Measurements from ENCODE around the gene BTBD1.
"Not testable (repeated sequence)": the region's sequence is repeated elsewhere in the genome, so short reads cannot be mapped to it uniquely, and the experiment has no call there.

Gene BTBD1

GRCh38 chr15:83057696-83058376 lies 9.2 kb downstream of the BTBD1 start:
- DNase-seq (ENCODE audit: low spot score), result no peak

- DNase-seq (ENCODE audit: low spot score), result no peak
Observed at GRCh38 chr15:83057002-83057401, 10.1 kb downstream of the BTBD1 start.

GRCh38 chr15:83053151-83053550 lies 13.9 kb downstream of the BTBD1 start:
- DNase-seq (ENCODE audit: low spot score), result no peak

- no peak for DNase-seq (ENCODE audit: low spot score)
Observed at GRCh38 chr15:83046558-83047127, 20.4 kb downstream of the BTBD1 start.

- DNase-seq (ENCODE audit: low spot score), result no peak
Observed at GRCh38 chr15:83044156-83044555, 22.9 kb downstream of the BTBD1 start.

GRCh38 chr15:83039206-83039605 lies 27.8 kb downstream of the BTBD1 start:
- DNase-seq (ENCODE audit: low spot score), result no peak

- DNase-seq (ENCODE audit: low spot score), result no peak
Observed at GRCh38 chr15:83036253-83036652, 30.8 kb downstream of the BTBD1 start.

- not testable (repeated sequence) for DNase-seq (ENCODE audit: low spot score)
Observed at GRCh38 chr15:83031234-83031633, 35.8 kb downstream of the BTBD1 start.

- DNase-seq (ENCODE audit: low spot score), result no peak
Observed at GRCh38 chr15:83030021-83030420, 37.0 kb downstream of the BTBD1 start.

GRCh38 chr15:83018436-83018835 lies 48.6 kb downstream of the BTBD1 start:
- no peak for DNase-seq (ENCODE audit: low spot score)

GRCh38 chr15:83016906-83017305 lies 50.1 kb downstream of the BTBD1 start:
- DNase-seq (ENCODE audit: low spot score), result no peak

- DNase-seq (ENCODE audit: low spot score), result no peak
Observed at GRCh38 chr15:83015361-83015760, 51.7 kb downstream of the BTBD1 start.

GRCh38 chr15:83014205-83014653 lies 52.8 kb downstream of the BTBD1 start:
- DNase-seq (ENCODE audit: low spot score), result no peak

- no peak for DNase-seq (ENCODE audit: low spot score)
Observed at GRCh38 chr15:83012636-83013035, 54.4 kb downstream of the BTBD1 start.

- no peak for DNase-seq (ENCODE audit: low spot score)
Observed at GRCh38 chr15:83012076-83012426, 55.0 kb downstream of the BTBD1 start.

GRCh38 chr15:83011271-83012075 lies 55.6 kb downstream of the BTBD1 start, which contains the start of gene C15orf40:
C15orf40 (minus strand) TSS chr15:83011639; CDS start chr15:83011607, 32 bp downstream.
- DNase-seq (ENCODE audit: low spot score), result peak; percentile 93

GRCh38 chr15:83010709-83011270 lies 56.3 kb downstream of the BTBD1 start:
- DNase-seq (ENCODE audit: low spot score), result peak; percentile 89

- not testable (repeated sequence) for DNase-seq (ENCODE audit: low spot score)
Observed at GRCh38 chr15:83000672-83001031, 66.4 kb downstream of the BTBD1 start.

- peak; percentile 80 for DNase-seq (ENCODE audit: low spot score)
Observed at GRCh38 chr15:82999905-83000671, 67.0 kb downstream of the BTBD1 start.

- no peak for DNase-seq (ENCODE audit: low spot score)
Observed at GRCh38 chr15:82999426-82999825, 67.6 kb downstream of the BTBD1 start.

GRCh38 chr15:82995938-82996337 lies 71.1 kb downstream of the BTBD1 start:
- no peak for DNase-seq (ENCODE audit: low spot score)

GRCh38 chr15:82995076-82995475 lies 72.0 kb downstream of the BTBD1 start:
- no peak for DNase-seq (ENCODE audit: low spot score)
